Vagina (tissue), 2 donors: ENCODE results near the gene RPS6KB2.

ENCODE experiments used
- POLR2A ChIP-seq, 2 donors: fragments of 450-650 bp; IDR thresholded peaks; one replicate each; pipeline ENCODE4 v1.6.1; 2017; ENCODE audit warnings: antibody characterized with exemption in 2 of 2, mild to moderate bottlenecking in 2 of 2, moderate library complexity in 2 of 2
- TF ChIP-seq, protein P1 (sequence below), 3 experiments: fragments of 450-650 bp in 2 of 3; fragments of 200-600 bp in 1 of 3; sonication (generic) in 1 of 3; IDR thresholded peaks; one replicate each; pipeline ENCODE4 v1.5.1; 2017 to 2019; ENCODE audit warnings: antibody characterized with exemption in 3 of 3, mild to moderate bottlenecking in 2 of 3, moderate library complexity in 2 of 3

DNA sequence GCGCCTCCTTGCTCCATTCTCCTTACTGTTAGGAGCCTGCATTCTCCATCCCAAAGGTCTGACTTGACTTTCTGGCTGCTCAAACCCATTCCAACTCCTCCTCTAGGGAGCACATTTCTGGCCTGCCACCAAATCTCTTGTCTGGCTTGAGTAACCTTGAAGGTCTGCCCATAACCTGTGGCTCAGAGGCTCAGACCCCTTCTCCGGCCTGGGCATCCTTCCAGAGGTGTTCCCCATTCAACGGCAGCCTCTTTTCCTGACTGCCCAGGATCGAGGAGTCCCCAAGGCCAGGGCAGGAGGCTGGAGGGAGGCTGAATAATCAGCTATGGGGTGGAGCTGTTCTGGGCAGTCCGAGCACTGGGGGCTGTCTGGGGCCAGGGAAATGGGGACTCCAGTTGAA, 34.3 kb upstream of the RPS6KB2 start:
- TF ChIP-seq, protein P1, sequence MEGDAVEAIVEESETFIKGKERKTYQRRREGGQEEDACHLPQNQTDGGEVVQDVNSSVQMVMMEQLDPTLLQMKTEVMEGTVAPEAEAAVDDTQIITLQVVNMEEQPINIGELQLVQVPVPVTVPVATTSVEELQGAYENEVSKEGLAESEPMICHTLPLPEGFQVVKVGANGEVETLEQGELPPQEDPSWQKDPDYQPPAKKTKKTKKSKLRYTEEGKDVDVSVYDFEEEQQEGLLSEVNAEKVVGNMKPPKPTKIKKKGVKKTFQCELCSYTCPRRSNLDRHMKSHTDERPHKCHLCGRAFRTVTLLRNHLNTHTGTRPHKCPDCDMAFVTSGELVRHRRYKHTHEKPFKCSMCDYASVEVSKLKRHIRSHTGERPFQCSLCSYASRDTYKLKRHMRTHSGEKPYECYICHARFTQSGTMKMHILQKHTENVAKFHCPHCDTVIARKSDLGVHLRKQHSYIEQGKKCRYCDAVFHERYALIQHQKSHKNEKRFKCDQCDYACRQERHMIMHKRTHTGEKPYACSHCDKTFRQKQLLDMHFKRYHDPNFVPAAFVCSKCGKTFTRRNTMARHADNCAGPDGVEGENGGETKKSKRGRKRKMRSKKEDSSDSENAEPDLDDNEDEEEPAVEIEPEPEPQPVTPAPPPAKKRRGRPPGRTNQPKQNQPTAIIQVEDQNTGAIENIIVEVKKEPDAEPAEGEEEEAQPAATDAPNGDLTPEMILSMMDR (IDR thresholded peaks at IDR 0.05), result no peak
- no peak for TF ChIP-seq POLR2A (IDR thresholded peaks at IDR 0.05)
